ENCODE data around the gene CCK. TPM values are rescaled to one million over a fixed set of nuclear protein-coding genes. Genes with fewer than 3 reads are reported as not detected.

CCK gene
- total RNA-seq, 1 experiment from 2014 or later = 0.21 TPM

- DNase-seq (ENCODE audit: low read depth, low spot score) = no peak
- in situ Hi-C loops (cut with HindIII; ENCODE audit: low pct_unique_long_range_greater_than_20kb, low sequenced_read_pairs) = no loop called here
Observed at GRCh38 chr3:42213417-42213816, 52.6 kb downstream of the CCK start.

- in situ Hi-C loops (cut with HindIII; ENCODE audit: low pct_unique_long_range_greater_than_20kb, low sequenced_read_pairs) = no loop called here
- no peak for DNase-seq (ENCODE audit: low read depth, low spot score)
Observed at GRCh38 chr3:42210726-42211125, 55.3 kb downstream of the CCK start.

GRCh38 chr3:42209917-42210316 lies 56.1 kb downstream of the CCK start:
- in situ Hi-C loops (cut with HindIII; ENCODE audit: low pct_unique_long_range_greater_than_20kb, low sequenced_read_pairs) = no loop called here
- DNase-seq (ENCODE audit: low read depth, low spot score) = no peak

Small RNA genes lying within 50 kb of the gene (small RNA-seq; reads per million reads assigned to genes)
- 0 reads per million in 2 experiments for gene RNU4-78P

Other genes starting within 250 kb of the CCK start
- gene TRAK1, start 174.8 kb downstream of the CCK start, total RNA-seq (2014; rRNA removed; shearing (Covaris generic)) = 28.0 and 30.8 TPM in 2 replicates
- not detected in 2 replicates for gene LYZL4, start 144.4 kb upstream of the CCK start, total RNA-seq (2014; rRNA removed; shearing (Covaris generic))
- 0.34 TPM in 1 of 2 replicates, not detected in the other for gene VIPR1, start 236.5 kb upstream of the CCK start, total RNA-seq (2014; rRNA removed; shearing (Covaris generic))